Measurements from ENCODE around the gene LTBP3. TPM values are rescaled to one million over a fixed set of nuclear protein-coding genes. Genes with fewer than 3 reads are reported as not detected.
A peak's percentile ranks its signal among the peaks of the same experiment; 100 is the strongest.

Gene LTBP3
- total and polyA plus RNA-seq, 9 of the 15 experiments (the other 6 are each of a cell fraction or from before 2014, with no cell fraction given): 0.06 to 20.5 (median 4.8) TPM

GRCh38 chr11:65497141-65498041, 60.8 kb downstream of the LTBP3 start (continued):
- TF ChIP-seq ZNF740 (CRISPR knock-in tag; IDR thresholded peaks at IDR 0.05) (no peak), ZNF740 (tag; IDR thresholded peaks at IDR 0.05) (no peak), BRD9 (IDR thresholded peaks at IDR 0.05; ENCODE audit: low read depth, partially characterized antibody) (peak; percentile 52), NFRKB (IDR thresholded peaks at IDR 0.05; ENCODE audit: low read depth) (peak; percentile 65), MTA1 (IDR thresholded peaks at IDR 0.05; ENCODE audit: borderline replicate concordance) (peak; percentile 81; the same call in 1 of the 2 replicates), MLLT1 (IDR thresholded peaks at IDR 0.05) (peak; percentile 96 to 97), FOXP1 (CRISPR knock-in tag; IDR thresholded peaks at IDR 0.05) (peak; percentile 91), TRIM24 (IDR thresholded peaks at IDR 0.05) (peak; percentile 9 to 97; a peak in 2 of 4 replicates), NFE2 (IDR thresholded peaks at IDR 0.05; ENCODE audit: low read depth) (peak; percentile 74), CEBPZ (IDR thresholded peaks at IDR 0.05; ENCODE audit: borderline replicate concordance, low read depth, low read length) (peak; percentile 40; the same call in 1 of the 2 replicates), TAF15 (IDR thresholded peaks at IDR 0.05; ENCODE audit: low read depth, low read length) (no peak), SRSF7 (optimal IDR thresholded peaks at IDR 0.05; ENCODE audit: low read depth, low read length) (no peak), MCM3 (IDR thresholded peaks at IDR 0.05) (no peak), SAFB2 (IDR thresholded peaks at IDR 0.05; ENCODE audit: borderline replicate concordance, low read depth, low read length, severe bottlenecking) (no peak), SMARCC2 (IDR thresholded peaks at IDR 0.05; ENCODE audit: low read depth) (no peak), ID3 (CRISPR knock-in tag; IDR thresholded peaks at IDR 0.05) (no peak), ID3 (tag; IDR thresholded peaks at IDR 0.05) (peak; percentile 68), E2F3 (CRISPR knock-in tag; IDR thresholded peaks at IDR 0.05) (no peak)
- TF ChIP-seq, protein P1, sequence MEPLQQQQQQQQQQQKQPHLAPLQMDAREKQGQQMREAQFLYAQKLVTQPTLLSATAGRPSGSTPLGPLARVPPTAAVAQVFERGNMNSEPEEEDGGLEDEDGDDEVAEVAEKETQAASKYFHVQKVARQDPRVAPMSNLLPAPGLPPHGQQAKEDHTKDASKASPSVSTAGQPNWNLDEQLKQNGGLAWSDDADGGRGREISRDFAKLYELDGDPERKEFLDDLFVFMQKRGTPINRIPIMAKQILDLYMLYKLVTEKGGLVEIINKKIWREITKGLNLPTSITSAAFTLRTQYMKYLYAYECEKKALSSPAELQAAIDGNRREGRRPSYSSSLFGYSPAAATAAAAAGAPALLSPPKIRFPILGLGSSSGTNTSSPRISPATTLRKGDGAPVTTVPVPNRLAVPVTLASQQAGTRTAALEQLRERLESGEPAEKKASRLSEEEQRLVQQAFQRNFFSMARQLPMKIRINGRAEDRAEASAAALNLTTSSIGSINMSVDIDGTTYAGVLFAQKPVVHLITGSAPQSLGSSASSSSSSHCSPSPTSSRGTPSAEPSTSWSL (CRISPR knock-in tag; IDR thresholded peaks at IDR 0.05; ENCODE audit: borderline replicate concordance): no peak
